Stimulated activated CD8-positive, alpha-beta memory T cell treated with anti-CD3 and anti-CD28 coated beads, Interleukin-7, amount 100 ng/mL, for 48 hours (primary cell): ENCODE data around the gene ANO9.
A peak's percentile ranks its signal among the peaks of the same experiment; 100 is the strongest.
"Not testable (repeated sequence)": the region's sequence is repeated elsewhere in the genome, so short reads cannot be mapped to it uniquely, and the experiment has no call there.

Experiments
- DNase-seq, 2 donors: peaks; one replicate each; pipeline ENCODE4 v3.0.0-alpha.2; 2020; ENCODE audit warnings: low read depth in 1 of 2; ENCODE audit errors: extremely low read depth in 1 of 2

ANO9 gene

DNA sequence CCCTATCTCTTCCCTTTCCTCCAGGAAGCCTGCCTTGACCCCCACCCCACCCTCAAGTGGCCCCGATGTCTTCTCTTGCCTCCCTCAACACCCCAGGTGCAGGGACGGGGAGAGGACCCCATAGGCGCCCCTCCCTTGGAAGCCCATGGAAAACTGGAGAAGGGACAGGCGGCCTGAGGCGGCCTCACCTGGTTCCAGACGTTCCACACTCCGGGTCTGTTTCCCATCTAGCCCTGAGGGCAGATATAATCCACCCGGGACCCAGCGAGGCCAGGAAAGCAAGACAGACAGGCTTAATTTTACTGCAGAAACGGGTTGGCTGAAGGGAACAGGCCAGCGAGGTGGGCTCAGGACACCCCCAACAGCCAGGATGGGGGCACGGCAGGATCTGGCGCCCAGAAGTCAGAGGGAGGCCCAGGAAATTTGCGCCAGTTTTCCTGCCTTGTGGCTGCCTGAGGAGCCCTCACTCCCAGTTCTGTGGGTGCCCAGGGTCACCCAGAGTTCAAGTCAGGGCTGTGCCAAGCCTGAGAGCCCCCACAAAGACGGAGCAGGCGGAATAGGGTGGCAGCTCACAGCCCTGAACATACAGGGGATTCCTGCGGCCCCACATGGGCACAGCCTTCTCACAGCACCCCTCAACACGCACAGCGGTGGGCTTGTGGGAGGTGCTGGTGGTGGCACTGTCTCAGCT, 24.0 kb downstream of the ANO9 start:
- DNase-seq: no peak

GRCh38 chr11:416757-417621, 24.8 kb downstream of the ANO9 start:
- DNase-seq: no peak

- no peak for DNase-seq
Observed at GRCh38 chr11:416051-416756, 25.6 kb downstream of the ANO9 start.

DNA sequence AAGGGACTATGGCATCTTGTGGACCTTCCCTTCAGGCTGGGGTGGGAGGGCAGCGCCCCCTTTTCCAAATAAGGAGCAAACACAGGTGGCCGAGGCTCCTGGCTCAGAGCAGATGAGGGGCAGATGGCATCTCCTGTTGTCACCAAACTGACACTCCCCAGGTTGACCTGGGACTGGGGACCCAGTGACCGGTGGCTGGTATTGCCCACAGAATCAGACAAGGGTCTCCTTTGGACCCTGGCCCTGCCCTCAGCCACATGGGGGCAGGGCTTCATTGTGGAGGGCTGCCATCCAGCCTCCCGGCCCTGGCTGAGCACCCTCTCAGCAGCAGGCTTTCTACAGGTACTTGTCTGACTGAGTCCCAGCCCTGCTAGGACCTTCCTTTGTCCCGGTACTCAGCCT, 26.2 kb downstream of the ANO9 start:
- DNase-seq: no peak

DNA sequence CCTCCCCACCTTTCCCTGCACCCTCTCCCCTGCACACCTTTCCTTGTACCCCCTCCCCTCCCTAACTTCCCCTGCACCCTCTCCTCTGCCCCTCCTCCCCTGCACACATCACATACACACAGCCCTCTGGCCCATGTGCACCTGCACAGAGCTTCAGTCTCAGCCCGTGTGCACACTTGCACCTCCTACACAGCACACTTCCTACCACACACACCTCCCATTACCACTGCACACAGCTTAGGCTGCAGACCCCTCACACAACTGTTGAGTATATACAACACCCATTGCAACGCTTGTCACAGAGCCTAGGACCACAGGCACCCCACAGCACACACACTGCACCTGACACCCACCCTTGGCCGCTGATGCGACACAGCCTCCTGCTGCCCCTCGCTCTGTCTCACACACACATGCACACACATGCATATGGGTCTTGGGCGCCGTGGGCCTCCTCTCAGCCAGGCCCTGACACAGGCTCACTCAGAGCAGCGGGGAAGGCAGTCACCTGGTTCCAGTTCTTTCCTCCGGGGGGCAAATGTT, 27.4 kb downstream of the ANO9 start:
- no peak for DNase-seq

DNA sequence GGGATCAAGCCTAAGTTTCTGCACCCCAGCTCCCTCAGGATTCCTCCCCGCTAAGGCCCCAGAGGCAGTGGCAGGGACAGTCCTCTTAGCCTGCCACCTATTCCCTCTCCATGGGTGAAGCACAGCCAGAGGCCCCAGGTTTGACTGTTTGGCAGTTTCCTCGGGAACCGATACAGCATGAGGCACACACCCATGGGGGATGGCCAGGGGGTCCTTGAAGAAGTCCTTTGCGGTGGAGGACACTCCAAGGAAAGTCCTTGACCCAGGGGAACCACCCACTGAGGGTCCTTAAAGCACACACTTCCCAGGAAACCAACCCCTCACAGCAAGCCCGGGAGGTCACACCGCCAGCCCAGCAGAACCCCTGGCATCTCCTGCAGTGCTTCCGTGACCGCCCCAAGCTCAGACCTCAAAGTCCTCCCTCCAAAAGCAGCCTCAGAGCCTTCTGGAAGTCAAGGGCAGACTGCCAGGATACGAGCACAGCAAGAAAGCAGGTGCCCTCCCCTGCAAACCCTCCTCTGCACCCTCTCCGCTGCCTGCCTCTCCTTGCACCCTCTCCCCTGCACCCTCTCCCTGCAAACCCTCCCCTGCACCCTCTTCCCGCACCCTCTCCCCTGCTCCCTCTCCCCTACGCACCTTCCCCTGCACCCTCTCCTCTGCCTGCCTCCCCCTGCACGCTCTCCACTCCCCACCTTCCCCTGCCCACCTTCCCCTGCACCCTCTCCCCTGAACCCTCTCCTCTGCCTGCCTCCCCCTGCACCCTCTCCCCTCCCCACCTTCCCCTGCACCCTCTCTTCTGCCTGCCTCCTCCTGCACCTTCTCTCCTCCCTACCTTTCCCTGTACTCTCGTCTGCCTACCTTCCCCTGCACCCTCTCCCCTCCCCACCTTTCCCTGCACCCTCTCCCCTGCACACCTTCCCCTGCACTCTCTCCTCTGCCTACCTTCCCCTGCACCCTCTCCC, 28.4 kb downstream of the ANO9 start:
- no peak for DNase-seq

DNA sequence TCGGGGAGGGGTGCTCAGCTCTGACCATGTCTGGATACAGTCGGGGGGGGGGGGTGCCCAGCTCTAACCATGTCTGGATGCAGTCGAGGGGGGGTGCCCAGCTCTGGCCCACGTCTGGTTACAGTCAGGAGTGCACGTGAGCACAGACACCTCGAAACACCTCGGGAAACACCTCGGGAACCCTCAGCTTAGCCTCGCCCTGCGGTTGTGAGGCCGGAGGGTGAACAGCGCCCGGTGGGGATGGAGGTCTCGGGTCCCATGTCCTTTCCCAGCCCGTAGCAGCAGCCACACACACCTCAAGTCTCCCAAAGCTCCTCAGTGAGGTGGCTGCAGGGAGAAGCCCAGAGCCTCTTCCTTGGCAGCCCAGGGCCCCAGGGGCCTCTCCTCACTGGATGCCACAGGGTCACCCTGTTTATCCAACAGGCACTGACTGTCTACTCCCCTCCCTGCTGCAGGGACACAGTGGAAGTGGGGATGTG, 29.1 kb downstream of the ANO9 start:
- no peak for DNase-seq

- DNase-seq: not testable (repeated sequence)
Observed at GRCh38 chr11:411520-411919, 30.3 kb downstream of the ANO9 start.

DNA sequence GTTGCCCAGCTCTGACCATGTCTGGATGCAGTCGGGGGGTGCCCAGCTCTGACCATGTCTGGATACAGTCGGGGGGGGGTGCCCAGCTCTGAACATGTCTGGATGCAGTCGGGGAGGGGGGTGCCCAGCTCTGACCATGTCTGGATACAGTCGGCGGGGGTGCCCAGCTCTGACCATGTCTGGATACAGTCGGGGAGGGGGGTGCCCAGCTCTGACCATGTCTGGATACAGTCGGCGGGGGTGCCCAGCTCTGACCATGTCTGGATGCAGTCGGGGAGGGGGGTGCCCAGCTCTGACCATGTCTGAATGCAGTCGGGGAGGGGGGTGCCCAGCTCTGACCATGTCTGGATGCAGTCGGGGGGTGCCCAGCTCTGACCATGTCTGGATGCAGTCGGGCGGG, 31.1 kb downstream of the ANO9 start:
- DNase-seq: not testable (repeated sequence)

GRCh38 chr11:409600-410483, 32.0 kb downstream of the ANO9 start:
- DNase-seq: no peak

GRCh38 chr11:409008-409599, 32.7 kb downstream of the ANO9 start:
- DNase-seq: no peak

GRCh38 chr11:408154-409007, 33.4 kb downstream of the ANO9 start:
- no peak for DNase-seq

GRCh38 chr11:407651-408123, 34.1 kb downstream of the ANO9 start:
- no peak for DNase-seq

DNA sequence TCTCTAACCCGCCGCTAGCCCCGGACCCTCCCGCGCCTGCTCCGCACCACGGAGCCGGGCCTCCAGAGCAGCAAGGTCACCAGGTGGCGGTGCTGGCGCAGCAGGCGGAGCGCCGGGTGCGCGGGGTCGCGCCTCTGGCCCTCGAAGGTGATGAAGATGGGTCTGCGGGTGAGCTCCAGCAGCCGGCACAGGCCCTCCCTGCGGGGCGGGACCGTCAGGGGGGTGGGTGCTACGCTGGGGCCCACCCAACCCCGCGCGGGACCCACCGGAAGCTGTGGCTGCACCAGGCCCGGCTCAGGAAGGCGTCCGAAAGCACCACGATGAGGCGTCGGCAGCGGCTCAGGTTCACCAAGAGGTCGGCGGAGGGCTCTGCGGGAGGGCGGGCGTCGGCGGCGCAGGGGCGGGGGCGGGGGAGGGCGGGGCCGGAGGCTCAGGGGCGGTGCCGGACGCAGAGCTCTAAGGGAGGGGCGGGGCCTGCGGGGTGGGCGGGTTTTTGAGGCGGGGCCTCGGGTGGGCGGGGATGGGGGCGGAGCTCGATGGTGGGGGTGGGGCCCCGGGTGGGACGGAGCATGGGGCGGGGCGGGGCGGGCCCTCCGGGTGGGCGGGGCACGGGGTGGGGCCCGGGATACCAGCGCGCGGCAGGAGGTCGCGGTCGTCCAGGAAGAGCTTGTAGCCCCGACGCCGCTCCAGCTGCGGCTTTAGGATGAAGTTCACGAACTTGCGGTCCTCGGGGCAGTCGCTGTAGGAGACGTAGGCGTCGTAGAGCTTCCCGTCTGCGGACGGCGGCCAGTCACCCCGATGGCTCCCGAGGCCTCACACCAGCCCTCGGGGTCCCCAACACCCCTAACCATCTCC, 34.8 kb downstream of the ANO9 start:
- DNase-seq: peak; percentile 86 to 92

- DNase-seq: no peak
Observed at GRCh38 chr11:405954-406795, 35.6 kb downstream of the ANO9 start.
